H1 (cell line): Measurements from ENCODE around the gene RPS3. TPM values are rescaled to one million over a fixed set of nuclear protein-coding genes. Genes with fewer than 3 reads are reported as not detected.
A peak's percentile ranks its signal among the peaks of the same experiment; 100 is the strongest.

ENCODE experiments used
- CTCF ChIA-PET: fragments of 300-600 bp; sonication (Branson Sonifier 250); formaldehyde crosslinking; loops from one replicate; lab custom pipeline; 2021; ENCODE audit not compliant: partially characterized antibody; lab: Charles Lee
- POLR2A ChIA-PET: fragments of 300-600 bp; sonication (Branson Sonifier 250); formaldehyde crosslinking; loops from one replicate; lab custom pipeline; 2021; ENCODE audit warnings: inconsistent platforms; ENCODE audit not compliant: partially characterized antibody; lab: Charles Lee
- DNase-seq, 2 experiments: peaks; one replicate each; pipeline versions ENCODE4 v3.0.0 to v3.0.0-alpha.2; 2010 to 2022; ENCODE audit warnings: low spot score in 2 of 2, low read depth in 1 of 2, mixed read lengths in 1 of 2
- FAIRE-seq: peaks from 2 replicates; lab custom pipeline; 2011; peaks lifted over from hg19 to GRCh38; lab: Jason Lieb, UNC
- H2AFZ ChIP-seq: 2 replicates; pipeline ENCODE4 v1.8.1; 2012; ENCODE audit warnings: low read length, inconsistent platforms
- H2AK5ac ChIP-seq: 2 replicates; pipeline ENCODE4 v1.6.1; 2013; ENCODE audit warnings: low read depth, low read length
- H2BK120ac ChIP-seq: replicated peaks from 2 replicates; pipeline ENCODE3; 2013; ENCODE audit warnings: low read depth, low read length, inconsistent platforms
- H2BK12ac ChIP-seq: 2 replicates; pipeline ENCODE4 v1.6.1; 2013; ENCODE audit warnings: low read depth, low read length
- H2BK15ac ChIP-seq: 2 replicates; pipeline ENCODE4 v1.6.1; 2013; ENCODE audit warnings: low read length
- H2BK20ac ChIP-seq: 2 replicates; pipeline ENCODE4 v1.6.1; 2013; ENCODE audit warnings: low read length
- H2BK5ac ChIP-seq: 2 replicates; pipeline ENCODE4 v1.6.1; 2013; ENCODE audit warnings: low read depth, low read length
- H3K14ac ChIP-seq: 2 replicates; pipeline ENCODE4 v1.6.1; 2013; ENCODE audit warnings: inconsistent platforms; ENCODE audit not compliant: insufficient read length
- H3K18ac ChIP-seq: 2 replicates; pipeline ENCODE4 v1.6.1; 2013; ENCODE audit warnings: low read length; ENCODE audit errors: extremely low read depth
- H3K23ac ChIP-seq: 2 replicates; pipeline ENCODE4 v1.6.1; 2013; ENCODE audit warnings: inconsistent platforms; ENCODE audit not compliant: insufficient read length
- H3K23me2 ChIP-seq: 2 replicates; pipeline ENCODE4 v1.6.1; 2013; ENCODE audit warnings: low read depth, low read length
- H3K27ac ChIP-seq: 2 replicates; pipeline ENCODE4 v1.6.1; 2011; ENCODE audit warnings: low read depth, low read length, inconsistent platforms
- H3K27me3 ChIP-seq, 4 experiments: replicated peaks in 1 of 4; 1 replicate in 1 of 4; 2 replicates in 3 of 4; pipeline versions ENCODE4 v1.6.1 to v1.8.1; 2011 to 2013; ENCODE audit warnings: low read length in 3 of 4, mild to moderate bottlenecking in 3 of 4, inconsistent platforms in 2 of 4, mixed read lengths in 2 of 4, moderate library complexity in 1 of 4; ENCODE audit not compliant: control insufficient read depth in 3 of 4, insufficient read depth in 3 of 4; ENCODE audit errors: extremely low read depth in 1 of 4
- H3K36me3 ChIP-seq, 4 experiments: 2 replicates each; pipeline versions ENCODE4 v1.6.1 to v1.8.1; 2011 to 2013; ENCODE audit warnings: mild to moderate bottlenecking in 4 of 4, low read length in 3 of 4, moderate library complexity in 2 of 4, control low read depth in 1 of 4, inconsistent platforms in 1 of 4; ENCODE audit not compliant: insufficient read depth in 4 of 4, control insufficient read depth in 2 of 4
- H3K4ac ChIP-seq: replicated peaks from 2 replicates; pipeline ENCODE3; 2013; ENCODE audit warnings: low read length, low read depth, mixed read lengths, inconsistent platforms; ENCODE audit not compliant: insufficient read length
- H3K4me1 ChIP-seq, 4 experiments: replicated peaks in 1 of 4; 1 replicate in 1 of 4; 2 replicates in 3 of 4; pipeline versions ENCODE4 v1.6.1 to v1.8.1; 2011 to 2013; ENCODE audit warnings: low read length in 3 of 4, inconsistent platforms in 2 of 4, mixed read lengths in 1 of 4; ENCODE audit not compliant: insufficient read depth in 4 of 4, control insufficient read depth in 3 of 4
- H3K4me2 ChIP-seq, 2 experiments: 2 replicates each; pipeline versions ENCODE4 v1.6.1 to v1.8.1; 2011 to 2013; ENCODE audit warnings: low read depth in 2 of 2, low read length in 2 of 2, control low read depth in 1 of 2, inconsistent platforms in 1 of 2, mild to moderate bottlenecking in 1 of 2; ENCODE audit not compliant: insufficient read depth in 1 of 2
- H3K4me3 ChIP-seq, 4 experiments: fragments of 200-600, 300-600 bp in 1 of 4; sonication (generic), shearing (Covaris generic), sonication (Bioruptor Twin) in 1 of 4; 2 replicates each; pipeline versions ENCODE4 v1.5.1 to v1.8.1; 2011 to 2016; ENCODE audit warnings: low read length in 4 of 4, low read depth in 3 of 4, control low read depth in 2 of 4, inconsistent platforms in 2 of 4, mild to moderate bottlenecking in 2 of 4, mixed read lengths in 1 of 4, moderate library complexity in 1 of 4; ENCODE audit not compliant: insufficient read depth in 2 of 4; ENCODE audit errors: extremely low read depth in 1 of 4
- H3K56ac ChIP-seq: replicated peaks from 2 replicates; pipeline ENCODE3; 2013; ENCODE audit warnings: low read depth, mild to moderate bottlenecking, mixed read lengths, low read length, inconsistent platforms; ENCODE audit not compliant: insufficient read length
- H3K79me1 ChIP-seq: 2 replicates; pipeline ENCODE4 v1.6.1; 2013; ENCODE audit warnings: low read depth, low read length, control low read depth
- H3K79me2 ChIP-seq, 2 experiments: 2 replicates each; pipeline versions ENCODE4 v1.6.1 to v1.8.1; 2012 to 2013; ENCODE audit warnings: low read length in 2 of 2, mild to moderate bottlenecking in 2 of 2, inconsistent platforms in 1 of 2; ENCODE audit not compliant: insufficient read depth in 2 of 2, control insufficient read depth in 1 of 2
- H3K9ac ChIP-seq, 4 experiments: replicated peaks in 1 of 4; 1 replicate in 1 of 4; 2 replicates in 3 of 4; pipeline versions ENCODE4 v1.6.1 to v1.8.1; 2011 to 2013; ENCODE audit warnings: low read depth in 3 of 4, low read length in 3 of 4, control low read depth in 2 of 4, mild to moderate bottlenecking in 2 of 4, moderate library complexity in 2 of 4, inconsistent platforms in 1 of 4; ENCODE audit errors: extremely low read depth in 1 of 4
- H3K9me3 ChIP-seq, 2 experiments: 2 replicates each; pipeline versions ENCODE4 v1.6.1 to v1.8.1; 2012 to 2013; ENCODE audit warnings: mild to moderate bottlenecking in 2 of 2, moderate library complexity in 2 of 2, control low read depth in 1 of 2, inconsistent platforms in 1 of 2, low read depth in 1 of 2, low read length in 1 of 2, mixed read lengths in 1 of 2; ENCODE audit not compliant: insufficient read depth in 2 of 2
- H4K20me1 ChIP-seq, 2 experiments: replicated peaks in 1 of 2; 2 replicates each; pipeline versions ENCODE3 to v1.8.1; 2011 to 2013; ENCODE audit warnings: inconsistent platforms in 2 of 2, low read length in 2 of 2, mild to moderate bottlenecking in 1 of 2; ENCODE audit not compliant: insufficient read depth in 2 of 2, control insufficient read depth in 1 of 2
- H4K5ac ChIP-seq: 2 replicates; pipeline ENCODE4 v1.6.1; 2013; ENCODE audit warnings: low read length, low read depth, mixed read lengths, inconsistent platforms; ENCODE audit not compliant: insufficient read length
- H4K8ac ChIP-seq: 2 replicates; pipeline ENCODE4 v1.8.0; 2013; ENCODE audit warnings: mild to moderate bottlenecking, moderate library complexity, low read length, inconsistent platforms; ENCODE audit not compliant: insufficient read depth; ENCODE audit errors: extremely low read depth
- H4K91ac ChIP-seq: replicated peaks from 2 replicates; pipeline ENCODE3; 2013; ENCODE audit warnings: low read length, mixed read lengths, inconsistent platforms; ENCODE audit not compliant: insufficient read length
- CTBP2 ChIP-seq: IDR thresholded peaks from 2 replicates; pipeline ENCODE4 v1.7.0; 2011; ENCODE audit warnings: borderline replicate concordance, mild to moderate bottlenecking, moderate library complexity, mixed read lengths, low read length; ENCODE audit not compliant: insufficient read depth, insufficient read length
- KDM4A ChIP-seq: IDR thresholded peaks from one replicate; pipeline ENCODE4 v1.7.1; 2012; ENCODE audit warnings: low read depth, mild to moderate bottlenecking, moderate library complexity, low read length, inconsistent platforms; ENCODE audit not compliant: severe bottlenecking
- WGBS, 2 experiments: shearing (Covaris generic) in 1 of 2; methylation state at CpG; one replicate each; pipeline versions ENCODE4 v1.1.6 to v1.1.7; 2013 to 2015; ENCODE audit warnings: low lambda C conversion rate in 2 of 2, mixed read lengths in 2 of 2, inconsistent platforms in 1 of 2, low coverage in 1 of 2, missing lambda C conversion rate in 1 of 2; ENCODE audit not compliant: insufficient replicate concordance in 2 of 2, insufficient coverage in 1 of 2, insufficient read length in 1 of 2; ENCODE audit errors: extremely low coverage in 1 of 2, missing lambda C conversion rate in 1 of 2; 5-methylcytosine and 5-hydroxymethylcytosine counted together
- polyA plus RNA-seq, 7 experiments: library from polyadenylated mRNA; depleted of rRNA in 3 of 7; stranded (reverse) in 5 of 7; unstranded in 2 of 7; fragments of >200 nt in 5 of 7; fragments of 200-250 nt in 2 of 7; gene quantifications; 1 replicate in 5 of 7; 2 replicates in 1 of 7; 4 replicates in 1 of 7; pipeline versions ENCODE4 v1.2.1 to v1.2.3, GENCODE V29; 2011 to 2013; ENCODE audit warnings: missing spikeins in 2 of 7, mixed read lengths in 2 of 7
- total RNA-seq: library from RNA; stranded (reverse); fragmentation: NEBNext Ultra II Directional; extraction: Animal tissue kit (Norgen Biotek cat#: 25700); gene quantifications from 2 replicates; pipeline ENCODE4 v1.2.1, GENCODE V29; 2021

Gene RPS3
- total and polyA plus RNA-seq, 2 of the 8 experiments (the other 6 are each of a cell fraction or from before 2014, with no cell fraction given) = 3,813 to 4,194 TPM

DNA sequence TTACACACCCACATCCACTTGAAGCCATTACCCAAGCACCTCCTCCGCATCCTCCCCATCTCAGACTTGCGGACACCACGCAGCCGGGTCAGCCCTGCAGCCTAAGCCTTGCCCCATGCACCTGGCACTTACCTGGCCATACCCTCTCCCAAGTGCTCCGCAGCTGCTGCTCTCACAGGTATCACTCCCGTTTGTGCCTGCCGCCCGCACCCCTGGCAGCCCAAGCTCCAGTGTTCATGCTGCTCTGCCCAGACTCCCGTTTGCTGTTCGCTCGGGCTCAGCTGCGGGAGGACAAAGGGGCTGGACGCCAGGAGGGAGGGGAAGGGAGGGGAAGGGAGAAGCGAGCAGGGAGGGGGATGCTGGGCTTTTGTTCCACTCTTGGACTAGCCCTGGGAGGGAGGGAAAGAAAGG lies 33.6 kb downstream of the RPS3 start, which contains the start of gene KLHL35:
Gene KLHL35, minus strand, starts transcription at position 293 of the 411 bp plus-strand sequence. CDS start 2,574 bp downstream, outside the sequence.
- H4K8ac ChIP-seq = no peak within 1 kb of the TSS; the same call in 1 of the 2 replicates
- H3K18ac ChIP-seq = peak within 1 kb of the TSS; percentile 60; the same call in 1 of the 2 replicates
- H2BK5ac ChIP-seq = no peak within 1 kb of the TSS; the same call in 1 of the 2 replicates
- 31% methylated on average over 10 of the region's 14 CpGs; no CpG with 5 or more reads in 1 of the 2 experiments for WGBS, 2 experiments
- H3K4me2 ChIP-seq = peak within 1 kb of the TSS; percentile 75 to 83
- H3K23me2 ChIP-seq = peaks cover 8% of the 10 kb centered on the region; the same call in 1 of the 2 replicates
- peak within 1 kb of the TSS; percentile 92 for H4K91ac ChIP-seq
- peaks cover 4 to 5% of the 10 kb centered on the region in 2 experiments for H4K20me1 ChIP-seq
- no peak within 1 kb of the TSS for H3K23ac ChIP-seq
- H2BK15ac ChIP-seq = peak within 1 kb of the TSS; percentile 34
- 0 out of 2 replicates have a peak within 1 kb of the TSS, but pooled peaks have one; percentile 93 for H2AK5ac ChIP-seq
- no peak within 1 kb of the TSS for H4K5ac ChIP-seq
- no peak within 1 kb of the TSS for H3K9ac ChIP-seq
- H3K4me3 ChIP-seq = peak within 1 kb of the TSS; percentile 23 to 54 (median 35); a peak in 7 of 8 replicates
- peaks cover 43 to 61% (median 55%) of the 10 kb centered on the region in 4 experiments for H3K27me3 ChIP-seq
- DNase-seq = no peak
- POLR2A ChIA-PET = interaction anchor here (0.7 to 27.9 kb wide), 6 partner anchors 10 to 143 kb away, joined by 3 to 570 read pairs (median 6); partner anchors contain the start of gene RPS3
- H3K56ac ChIP-seq = peak within 1 kb of the TSS; percentile 42
- no peak within 1 kb of the TSS for H2BK120ac ChIP-seq
- peaks cover 0 to 17% (median 0%) of the 10 kb centered on the region in 4 experiments; a peak in 3 of 8 replicates for H3K36me3 ChIP-seq
- peaks cover 0 to 20% (median 12%) of the 10 kb centered on the region in 4 experiments; a peak in 6 of 7 replicates for H3K4me1 ChIP-seq
- no peak within 1 kb of the TSS for H3K27ac ChIP-seq
- TF ChIP-seq KDM4A (peak; percentile 39), CTBP2 (no peak)
- no peaks in the 10 kb centered on the region for H3K79me2 ChIP-seq
- CTCF ChIA-PET = interaction anchor here (0.6 to 13.1 kb wide), 14 partner anchors 10 to 186 kb away, joined by 3 to 133 read pairs (median 5); partner anchors contain the start of gene GDPD5
- no peaks in the 10 kb centered on the region for H3K79me1 ChIP-seq
- H2BK12ac ChIP-seq = peak within 1 kb of the TSS; percentile 62; the same call in 1 of the 2 replicates
- H3K9me3 ChIP-seq = peaks cover 9 to 19% of the 10 kb centered on the region in 2 experiments; a peak in 3 of 4 replicates
- H2AFZ ChIP-seq = peak within 1 kb of the TSS; percentile 12; the same call in 1 of the 2 replicates
- H2BK20ac ChIP-seq = 0 out of 2 replicates have a peak within 1 kb of the TSS, but pooled peaks have one; percentile 16
- no peak for FAIRE-seq
- H3K14ac ChIP-seq = no peak within 1 kb of the TSS
- peak within 1 kb of the TSS; percentile 57 for H3K4ac ChIP-seq
